ENCODE data around the gene FTCDNL1.

- TF ChIP-seq CTCF (IDR thresholded peaks at IDR 0.05 in 4 of 5, conservative IDR thresholded peaks at IDR 0.05 in 1 of 5) = no peak
- no peak for TF ChIP-seq POLR2A (IDR thresholded peaks at IDR 0.05)
Measured at GRCh38 chr2:199727801-199728200, 123.2 kb downstream of the FTCDNL1 start.
